Kidney (tissue), 14 donors: ENCODE data around the gene ZNF148. TPM values are rescaled to one million over a fixed set of nuclear protein-coding genes. Genes with fewer than 3 reads are reported as not detected.

ENCODE experiments used
- DNase-seq, 5 donors: peaks; one replicate each; pipeline ENCODE4 v3.0.0-alpha.2; 2013 to 2020
- FAIRE-seq: peaks from 2 replicates; lab custom pipeline; 2012; peaks lifted over from hg19 to GRCh38; lab: Jason Lieb, UNC
- H3K27ac ChIP-seq, 2 donors: one replicate each; pipeline ENCODE4 v1.7.0; 2013; ENCODE audit warnings: low read depth in 2 of 2, low read length in 2 of 2, inconsistent platforms in 1 of 2
- H3K27me3 ChIP-seq: one replicate; pipeline ENCODE4 v1.7.1; 2013; ENCODE audit warnings: low read length, inconsistent platforms; ENCODE audit not compliant: control insufficient read depth, insufficient read depth
- H3K36me3 ChIP-seq, 3 donors: one replicate each; pipeline versions ENCODE4 v1.7.0 to v1.7.1; 2013; ENCODE audit warnings: low read length in 3 of 3, control low read depth in 1 of 3, inconsistent platforms in 1 of 3; ENCODE audit not compliant: insufficient read depth in 3 of 3, control insufficient read depth in 2 of 3
- H3K4me1 ChIP-seq, 3 donors: one replicate each; pipeline versions ENCODE4 v1.7.0 to v1.7.1; 2013; ENCODE audit warnings: low read length in 3 of 3, inconsistent platforms in 1 of 3, low read depth in 1 of 3; ENCODE audit not compliant: control insufficient read depth in 2 of 3, insufficient read depth in 2 of 3
- H3K4me3 ChIP-seq, 3 donors: one replicate each; pipeline versions ENCODE4 v1.7.0 to v1.8.1; 2013; ENCODE audit warnings: low read length in 3 of 3, control low read depth in 1 of 3, inconsistent platforms in 1 of 3
- H3K9ac ChIP-seq, 3 donors: one replicate each; pipeline versions ENCODE4 v1.7.0 to v1.7.1; 2013; ENCODE audit warnings: low read length in 3 of 3, control low read depth in 1 of 3, inconsistent platforms in 1 of 3
- H3K9me3 ChIP-seq, 3 donors: one replicate each; pipeline versions ENCODE4 v1.7.0 to v1.7.1; 2013; ENCODE audit warnings: low read length in 3 of 3, control low read depth in 1 of 3, inconsistent platforms in 1 of 3; ENCODE audit not compliant: control insufficient read depth in 2 of 3, insufficient read depth in 1 of 3
- intact Hi-C: fragments of 100-400 bp; cut with DNase I; formaldehyde crosslinking; loops from one replicate; pipeline ENCODE4 v1.11.1; 2022
- polyA plus RNA-seq: library from polyadenylated mRNA; stranded (reverse); fragments of 350-450 nt; fragmentation: Illumina TruSeq; extraction: RNeasy Lipid Tissue Mini Kit (QIAGEN cat#74804); gene quantifications from one replicate; pipeline ENCODE4 v1.2.3, GENCODE V29; 2014; ENCODE audit warnings: low read depth, low replicate concordance; ENCODE audit not compliant: insufficient read depth
- total RNA-seq: library from RNA; stranded (reverse); fragmentation: NEBNext Ultra II Directional; extraction: Animal tissue kit (Norgen Biotek cat#: 25700); gene quantifications from one replicate; pipeline ENCODE4 v1.2.1, GENCODE V29; 2021
- TF ChIP-seq, protein P1 (sequence below): IDR thresholded peaks from 3 replicates; pipeline ENCODE4 v1.5.1; 2012; ENCODE audit warnings: mild to moderate bottlenecking, moderate library complexity, borderline replicate concordance; ENCODE audit not compliant: insufficient read depth; ENCODE audit errors: extremely low read depth
- donor health status: control.
- donor health status: control.
- donor health status: control.
- donor health status: control.
- donor health status: control.
- donor health status: DM: yes; HTN: yes; CAD: no.
- donor health status: Normal renal cell carcinoma (clear cell type).

The ZNF148 gene
- total and polyA plus RNA-seq, 2 donors from 2014 or later = 5.4 to 74.4 TPM

GRCh38 chr3:125359700-125360099 lies 15.4 kb downstream of the ZNF148 start:
- H3K27me3 ChIP-seq = no peaks in the 10 kb centered on the region
- H3K27ac ChIP-seq = no peak overlapping the region
- H3K4me1 ChIP-seq = peaks cover 0 to 7% (median 0%) of the 10 kb centered on the region in 3 donors
- no peak for DNase-seq
- no peaks in the 10 kb centered on the region for H3K36me3 ChIP-seq
- FAIRE-seq = no peak
- TF ChIP-seq, protein P1, sequence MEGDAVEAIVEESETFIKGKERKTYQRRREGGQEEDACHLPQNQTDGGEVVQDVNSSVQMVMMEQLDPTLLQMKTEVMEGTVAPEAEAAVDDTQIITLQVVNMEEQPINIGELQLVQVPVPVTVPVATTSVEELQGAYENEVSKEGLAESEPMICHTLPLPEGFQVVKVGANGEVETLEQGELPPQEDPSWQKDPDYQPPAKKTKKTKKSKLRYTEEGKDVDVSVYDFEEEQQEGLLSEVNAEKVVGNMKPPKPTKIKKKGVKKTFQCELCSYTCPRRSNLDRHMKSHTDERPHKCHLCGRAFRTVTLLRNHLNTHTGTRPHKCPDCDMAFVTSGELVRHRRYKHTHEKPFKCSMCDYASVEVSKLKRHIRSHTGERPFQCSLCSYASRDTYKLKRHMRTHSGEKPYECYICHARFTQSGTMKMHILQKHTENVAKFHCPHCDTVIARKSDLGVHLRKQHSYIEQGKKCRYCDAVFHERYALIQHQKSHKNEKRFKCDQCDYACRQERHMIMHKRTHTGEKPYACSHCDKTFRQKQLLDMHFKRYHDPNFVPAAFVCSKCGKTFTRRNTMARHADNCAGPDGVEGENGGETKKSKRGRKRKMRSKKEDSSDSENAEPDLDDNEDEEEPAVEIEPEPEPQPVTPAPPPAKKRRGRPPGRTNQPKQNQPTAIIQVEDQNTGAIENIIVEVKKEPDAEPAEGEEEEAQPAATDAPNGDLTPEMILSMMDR = no peak
- H3K9me3 ChIP-seq = no peaks in the 10 kb centered on the region
- intact Hi-C loops = no loop called here
- no peak overlapping the region for H3K4me3 ChIP-seq
- no peak overlapping the region for H3K9ac ChIP-seq

DNA sequence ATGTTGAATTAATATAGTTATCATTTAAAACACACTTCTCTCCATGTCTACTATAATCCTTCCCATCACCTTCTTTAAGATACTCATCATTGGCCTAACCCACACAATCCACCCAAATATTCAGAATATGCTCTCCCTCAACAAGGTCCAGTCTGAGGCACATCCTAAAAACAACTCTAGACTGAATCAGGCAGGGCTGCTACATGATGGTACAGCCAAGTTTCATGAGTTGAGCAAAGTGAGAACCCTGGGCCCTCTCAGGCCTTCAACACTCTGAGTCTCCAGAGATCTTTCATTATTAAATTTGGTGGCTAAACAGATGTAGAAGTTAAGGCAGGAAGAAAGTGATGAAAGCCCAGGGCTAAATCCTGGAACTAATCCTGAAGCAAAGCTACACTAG lies 16.2 kb downstream of the ZNF148 start:
- no peak overlapping the region for H3K27ac ChIP-seq
- no peak overlapping the region for H3K4me3 ChIP-seq
- H3K36me3 ChIP-seq = no peaks in the 10 kb centered on the region
- H3K27me3 ChIP-seq = no peaks in the 10 kb centered on the region
- no peak for FAIRE-seq
- H3K4me1 ChIP-seq = peaks cover 0 to 7% (median 0%) of the 10 kb centered on the region in 3 donors
- H3K9me3 ChIP-seq = no peaks in the 10 kb centered on the region
- intact Hi-C loops = no loop called here
- no peak for DNase-seq
- no peak overlapping the region for H3K9ac ChIP-seq
- TF ChIP-seq, protein P1 = no peak

GRCh38 chr3:125357837-125358236 lies 17.3 kb downstream of the ZNF148 start:
- intact Hi-C loops = no loop called here
- Histone ChIP-seq H3K4me3 (peak overlapping the region; percentile 52 to 66 (median 64)), H3K36me3 (no peaks in the 10 kb centered on the region), H3K9me3 (no peaks in the 10 kb centered on the region), H3K9ac (peak overlapping the region in 1 of 3 donors; percentile 48), H3K27me3 (no peaks in the 10 kb centered on the region), H3K27ac (no peak overlapping the region), H3K4me1 (peaks cover 0 to 7% (median 0%) of the 10 kb centered on the region in 3 donors)
- FAIRE-seq (no peak), DNase-seq (no peak)
- TF ChIP-seq, protein P1 = no peak
